ENCODE results near the gene OBP2B. TPM values are rescaled to one million over a fixed set of nuclear protein-coding genes. Genes with fewer than 3 reads are reported as not detected.
A peak's percentile ranks its signal among the peaks of the same experiment; 100 is the strongest.

The OBP2B gene
- polyA plus RNA-seq, 3 donors, result not detected

GRCh38 chr9:133195029-133195428 is 14.0 kb downstream of the OBP2B start:
- H3K36me3 Mint-ChIP-seq, result no peaks in the 10 kb centered on the region
- Histone ChIP-seq H3K9ac (ENCODE audit: insufficient read depth, low read length, poor library complexity, severe bottlenecking) (no peak overlapping the region), H2AFZ (ENCODE audit: insufficient read depth, low read depth, low read length, poor library complexity, severe bottlenecking) (no peak overlapping the region), H3K4me1 (ENCODE audit: control insufficient read depth in 1 of 2, insufficient read depth in 2 of 2, low read length in 2 of 2) (no peaks in the 10 kb centered on the region), H4K20me1 (ENCODE audit: insufficient read depth, low read length) (no peaks in the 10 kb centered on the region), H3K4me2 (replicated peaks; ENCODE audit: extremely low read depth, low read length, poor library complexity, severe bottlenecking) (no peak overlapping the region), H3K27me3 (ENCODE audit: control insufficient read depth in 2 of 2, insufficient read depth in 2 of 2, low read length in 2 of 2) (no peaks in the 10 kb centered on the region), H3K9me3 (replicated peaks in 1 of 2; ENCODE audit: control insufficient read depth in 1 of 2, insufficient read depth in 1 of 2, low read length in 2 of 2) (peaks cover 0 to 5% of the 10 kb centered on the region in 2 donors), H3K4me3 (replicated peaks in 1 of 3; ENCODE audit: low read depth in 2 of 3, low read length in 3 of 3) (no peak overlapping the region), H3K79me2 (ENCODE audit: insufficient read depth, low read length) (no peaks in the 10 kb centered on the region), H3K36me3 (replicated peaks in 1 of 2; ENCODE audit: control insufficient read depth in 1 of 2, insufficient read depth in 2 of 2, low read length in 2 of 2) (no peaks in the 10 kb centered on the region), H3K27ac (ENCODE audit: low read depth in 1 of 2, low read length in 2 of 2) (no peak overlapping the region)
- peaks cover 8 to 18% (median 16%) of the 10 kb centered on the region in 3 donors for H3K27me3 Mint-ChIP-seq (ENCODE audit: low read depth in 3 of 3)
- no peak for DNase-seq
- H3K27ac Mint-ChIP-seq, result no peak overlapping the region
- H3K9me3 Mint-ChIP-seq, result peaks cover 3 to 14% (median 7%) of the 10 kb centered on the region in 7 donors
- no peak for TF ChIP-seq CTCF (IDR thresholded peaks at IDR 0.05)
- intact Hi-C loops (cut with micrococcal nuclease), result no loop called here
- peaks cover 6% of the 10 kb centered on the region for H3K4me1 Mint-ChIP-seq
- peak overlapping the region in 1 of 2 donors; percentile 44 for H3K4me3 Mint-ChIP-seq

- Histone ChIP-seq H3K4me2 (replicated peaks; ENCODE audit: extremely low read depth, low read length, poor library complexity, severe bottlenecking) (no peak overlapping the region), H3K4me1 (ENCODE audit: control insufficient read depth in 1 of 2, insufficient read depth in 2 of 2, low read length in 2 of 2) (no peaks in the 10 kb centered on the region), H3K79me2 (ENCODE audit: insufficient read depth, low read length) (no peaks in the 10 kb centered on the region), H4K20me1 (ENCODE audit: insufficient read depth, low read length) (no peaks in the 10 kb centered on the region), H3K9ac (ENCODE audit: insufficient read depth, low read length, poor library complexity, severe bottlenecking) (no peak overlapping the region), H3K9me3 (replicated peaks in 1 of 2; ENCODE audit: control insufficient read depth in 1 of 2, insufficient read depth in 1 of 2, low read length in 2 of 2) (peaks cover 0 to 5% of the 10 kb centered on the region in 2 donors), H3K36me3 (replicated peaks in 1 of 2; ENCODE audit: control insufficient read depth in 1 of 2, insufficient read depth in 2 of 2, low read length in 2 of 2) (no peaks in the 10 kb centered on the region), H3K27me3 (ENCODE audit: control insufficient read depth in 2 of 2, insufficient read depth in 2 of 2, low read length in 2 of 2) (no peaks in the 10 kb centered on the region), H2AFZ (ENCODE audit: insufficient read depth, low read depth, low read length, poor library complexity, severe bottlenecking) (no peak overlapping the region), H3K4me3 (replicated peaks in 1 of 3; ENCODE audit: low read depth in 2 of 3, low read length in 3 of 3) (no peak overlapping the region), H3K27ac (ENCODE audit: low read depth in 1 of 2, low read length in 2 of 2) (no peak overlapping the region)
- Mint-ChIP-seq H3K27ac (no peak overlapping the region), H3K27me3 (ENCODE audit: low read depth in 3 of 3) (peaks cover 8 to 14% (median 13%) of the 10 kb centered on the region in 3 donors), H3K4me1 (peaks cover 3% of the 10 kb centered on the region), H3K36me3 (no peaks in the 10 kb centered on the region), H3K4me3 (no peak overlapping the region), H3K9me3 (peaks cover 0 to 10% (median 6%) of the 10 kb centered on the region in 7 donors)
- WGBS (ENCODE audit: insufficient coverage), result no CpG with 5 or more reads among the region's 4 CpGs
- intact Hi-C loops (cut with micrococcal nuclease), result no loop called here
- no peak for TF ChIP-seq CTCF (IDR thresholded peaks at IDR 0.05)
- no peak for DNase-seq
Observed at GRCh38 chr9:133194597-133194996, 14.5 kb downstream of the OBP2B start.
